ENCODE results near the gene KCNIP2. TPM values are rescaled to one million over a fixed set of nuclear protein-coding genes. Genes with fewer than 3 reads are reported as not detected.

Gene KCNIP2
- polyA plus RNA-seq (2012; ENCODE audit: insufficient read depth, insufficient read length, low read depth), result 5.0 TPM

DNA sequence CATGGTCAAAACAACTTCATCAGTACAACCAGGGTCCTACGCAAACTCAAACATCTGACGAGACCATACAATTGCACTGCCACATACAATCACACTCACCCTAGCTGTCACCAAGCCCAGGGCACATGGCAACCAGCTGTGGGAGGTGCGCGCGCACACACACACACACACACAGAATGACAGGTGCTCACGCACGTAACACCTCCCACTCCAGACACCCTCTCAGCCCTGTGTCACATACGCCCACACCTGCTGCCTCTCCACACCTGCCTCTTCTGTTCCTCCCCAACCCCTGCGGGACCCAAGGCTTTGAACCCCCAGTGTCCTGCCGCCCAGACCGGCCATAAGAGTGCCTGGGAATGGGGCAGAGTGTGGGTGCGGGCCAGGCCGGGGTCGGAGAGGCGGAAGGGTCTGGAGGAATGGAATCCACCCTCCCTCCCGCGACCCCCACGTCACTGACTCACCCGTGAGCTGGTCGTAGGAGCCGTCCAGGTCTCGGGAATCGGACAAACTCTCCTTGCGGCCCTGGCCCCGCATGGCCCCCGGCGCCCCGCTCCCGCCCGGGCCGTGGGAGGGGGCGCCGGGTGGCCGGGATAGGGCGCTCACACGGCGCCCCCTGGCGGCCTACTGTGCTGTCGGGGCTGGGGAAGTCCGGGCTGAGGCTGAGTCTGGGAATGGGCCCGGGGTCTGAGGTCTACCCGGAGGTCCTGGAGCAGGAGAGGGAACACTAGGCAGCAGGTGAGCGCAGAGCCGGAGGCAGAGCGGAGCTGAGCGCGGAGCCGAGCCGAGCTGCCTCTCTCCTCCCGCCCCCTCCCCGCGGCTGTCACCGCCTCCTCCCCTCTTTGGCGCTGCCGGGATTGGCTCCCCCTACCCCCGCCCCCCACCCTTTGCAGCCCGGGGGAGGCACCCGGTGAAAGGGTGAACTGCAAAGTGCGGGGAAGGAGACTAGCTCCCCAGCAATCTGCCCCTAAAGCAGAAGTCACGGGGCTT, at the start of gene KCNIP2:
KCNIP2 (minus strand) TSS at position 769 of the 990 bp plus-strand sequence; CDS start at position 537, 232 bp downstream.
- Histone ChIP-seq H3K9me3 (no peaks in the 10 kb centered on the region), H3K36me3 (no peaks in the 10 kb centered on the region), H3K27me3 (no peaks in the 10 kb centered on the region), H3K4me1 (peaks cover 3% of the 10 kb centered on the region), H3K4me3 (ENCODE audit: low read depth, low read length) (peak within 1 kb of the TSS; percentile 54)
- TF ChIP-seq, protein P1, sequence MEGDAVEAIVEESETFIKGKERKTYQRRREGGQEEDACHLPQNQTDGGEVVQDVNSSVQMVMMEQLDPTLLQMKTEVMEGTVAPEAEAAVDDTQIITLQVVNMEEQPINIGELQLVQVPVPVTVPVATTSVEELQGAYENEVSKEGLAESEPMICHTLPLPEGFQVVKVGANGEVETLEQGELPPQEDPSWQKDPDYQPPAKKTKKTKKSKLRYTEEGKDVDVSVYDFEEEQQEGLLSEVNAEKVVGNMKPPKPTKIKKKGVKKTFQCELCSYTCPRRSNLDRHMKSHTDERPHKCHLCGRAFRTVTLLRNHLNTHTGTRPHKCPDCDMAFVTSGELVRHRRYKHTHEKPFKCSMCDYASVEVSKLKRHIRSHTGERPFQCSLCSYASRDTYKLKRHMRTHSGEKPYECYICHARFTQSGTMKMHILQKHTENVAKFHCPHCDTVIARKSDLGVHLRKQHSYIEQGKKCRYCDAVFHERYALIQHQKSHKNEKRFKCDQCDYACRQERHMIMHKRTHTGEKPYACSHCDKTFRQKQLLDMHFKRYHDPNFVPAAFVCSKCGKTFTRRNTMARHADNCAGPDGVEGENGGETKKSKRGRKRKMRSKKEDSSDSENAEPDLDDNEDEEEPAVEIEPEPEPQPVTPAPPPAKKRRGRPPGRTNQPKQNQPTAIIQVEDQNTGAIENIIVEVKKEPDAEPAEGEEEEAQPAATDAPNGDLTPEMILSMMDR (IDR thresholded peaks at IDR 0.05; ENCODE audit: low read depth, low read length), result peak; percentile 63
- DNase-seq, result peak; percentile 74

DNA sequence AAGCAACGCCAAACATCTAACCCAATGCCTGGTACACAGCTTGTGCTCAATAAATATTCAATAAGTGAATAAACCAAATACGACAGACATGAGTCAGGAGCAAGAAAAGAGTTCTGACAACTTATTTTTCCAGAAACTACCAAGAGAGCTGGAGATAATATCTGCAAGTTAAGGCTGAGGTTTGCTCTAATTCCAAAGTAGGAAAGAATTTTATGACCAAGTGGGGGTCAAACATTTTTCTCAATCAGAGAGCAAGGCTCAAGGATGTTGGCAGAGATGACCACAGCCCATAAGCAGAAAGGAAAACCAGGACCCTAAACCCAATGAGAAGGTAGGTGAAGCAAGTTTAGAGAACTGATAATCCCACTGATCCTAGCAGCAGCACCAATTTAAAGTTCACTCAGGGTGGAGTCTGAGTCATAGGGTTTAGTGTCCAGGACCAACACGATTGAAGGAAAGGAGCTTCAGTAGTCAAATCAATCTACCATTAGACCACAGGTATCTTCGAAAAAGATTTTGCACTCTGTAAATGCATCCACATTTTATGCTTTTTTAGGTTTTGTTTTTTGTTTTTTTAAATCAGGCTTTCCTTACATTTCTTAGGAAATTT, 49.3 kb upstream of the KCNIP2 start:
- Histone ChIP-seq H3K27me3 (no peaks in the 10 kb centered on the region), H3K4me1 (no peaks in the 10 kb centered on the region), H3K36me3 (no peaks in the 10 kb centered on the region), H3K9me3 (no peaks in the 10 kb centered on the region), H3K4me3 (ENCODE audit: low read depth, low read length) (no peak overlapping the region)
- TF ChIP-seq, protein P1 (IDR thresholded peaks at IDR 0.05; ENCODE audit: low read depth, low read length), result no peak
- DNase-seq, result no peak

DNA sequence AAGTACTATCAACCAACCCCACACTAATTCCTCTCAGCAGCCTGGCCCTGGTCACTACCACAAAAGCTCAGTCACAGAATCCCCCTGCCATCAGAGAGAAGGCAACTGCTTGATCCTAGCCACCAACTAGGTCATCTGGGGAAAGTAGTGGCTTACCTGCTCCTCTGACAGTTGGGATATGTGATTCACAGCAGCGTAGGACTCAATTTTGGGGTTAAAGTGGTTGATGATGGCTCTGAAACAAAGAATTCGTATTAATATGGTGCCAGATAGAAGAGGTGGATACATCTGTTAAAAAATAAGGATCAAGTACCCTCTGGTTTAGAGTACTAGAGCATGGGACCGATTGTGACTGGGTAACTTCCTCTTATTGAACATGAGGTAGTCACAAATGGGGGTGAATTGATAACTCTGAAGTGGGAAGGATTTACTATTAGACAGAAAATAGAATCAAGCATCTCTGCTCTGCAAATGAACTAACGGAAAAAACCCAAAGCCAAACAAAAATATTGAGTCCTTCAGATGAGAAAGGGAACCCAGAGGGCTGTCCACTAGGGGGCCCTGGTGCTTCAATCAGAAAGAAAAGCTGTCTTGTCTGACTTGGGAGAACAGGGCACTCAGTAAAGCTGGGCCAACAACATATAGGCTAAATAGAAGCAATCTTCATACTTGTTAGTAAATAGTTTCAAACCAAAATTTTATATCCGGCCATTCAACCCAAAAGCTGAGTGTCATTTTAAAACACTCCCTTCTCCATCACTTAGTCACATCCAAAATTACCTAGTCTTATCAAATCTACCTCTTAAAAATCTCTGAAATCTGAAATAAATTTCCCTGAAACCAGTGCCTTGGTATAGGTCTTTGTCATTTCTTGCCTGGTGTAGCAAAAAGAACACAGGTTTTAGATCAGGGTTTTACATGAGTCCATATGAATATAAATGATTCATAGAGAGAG, 45.9 kb upstream of the KCNIP2 start:
- Histone ChIP-seq H3K9me3 (no peaks in the 10 kb centered on the region), H3K36me3 (no peaks in the 10 kb centered on the region), H3K4me3 (ENCODE audit: low read depth, low read length) (no peak overlapping the region), H3K4me1 (no peaks in the 10 kb centered on the region), H3K27me3 (no peaks in the 10 kb centered on the region)
- peak; percentile 82 for DNase-seq
- TF ChIP-seq, protein P1 (IDR thresholded peaks at IDR 0.05; ENCODE audit: low read depth, low read length), result peak; percentile 95

DNA sequence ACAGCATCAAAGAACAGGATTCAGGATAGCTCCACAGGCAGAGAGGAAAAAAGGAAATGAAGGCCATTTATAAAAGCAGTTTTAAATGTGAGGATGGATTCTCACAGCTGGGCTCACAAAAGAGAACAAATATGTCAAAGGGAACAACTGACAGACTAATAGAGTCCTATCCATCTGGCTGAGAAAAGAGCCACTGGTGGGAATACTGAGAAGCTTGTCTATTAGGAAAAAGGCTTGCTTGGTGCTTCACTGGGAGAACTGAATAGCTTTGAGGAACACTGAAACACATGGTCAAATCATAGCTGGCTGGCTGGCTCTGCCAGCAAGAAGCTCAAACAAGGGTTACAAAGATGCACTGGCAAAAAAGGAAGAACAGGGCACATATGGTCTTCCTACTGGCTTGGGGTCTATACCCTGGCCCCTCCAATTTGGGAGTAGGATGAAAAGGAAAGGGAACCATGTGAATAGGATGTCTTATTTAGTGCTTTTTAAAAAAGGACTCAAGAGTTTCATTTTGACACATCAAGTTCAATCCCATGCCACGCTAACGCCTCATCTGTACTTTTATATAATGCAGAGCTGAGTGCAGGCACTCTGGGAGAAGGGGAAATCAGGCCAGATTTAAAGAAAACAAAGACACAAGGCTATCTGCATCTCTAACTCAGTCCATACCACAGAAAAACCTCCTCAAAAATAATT, 44.8 kb upstream of the KCNIP2 start:
- no peaks in the 10 kb centered on the region for H3K27me3 ChIP-seq
- DNase-seq, result no peak

DNA sequence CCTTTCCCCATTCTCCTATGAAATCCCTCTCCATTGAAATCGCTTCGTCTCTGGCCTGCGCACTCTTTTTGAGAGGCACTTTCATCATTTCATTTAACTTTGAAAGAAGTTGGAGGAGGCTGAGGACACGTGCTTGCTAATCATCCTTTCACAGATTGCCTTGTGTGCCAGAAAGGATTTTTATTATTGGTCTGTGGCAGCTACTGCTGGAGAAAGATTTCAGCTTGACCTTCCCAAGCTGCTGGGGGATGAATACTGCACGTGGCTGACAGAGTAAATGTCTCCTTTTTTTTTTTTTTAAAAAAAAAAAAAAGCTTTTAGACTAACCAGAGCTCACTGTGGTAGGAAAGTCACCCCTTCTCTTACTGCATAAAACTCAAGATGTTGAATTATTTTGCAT, 44.2 kb upstream of the KCNIP2 start:
- no peak for DNase-seq
- Histone ChIP-seq H3K4me1 (no peaks in the 10 kb centered on the region), H3K4me3 (ENCODE audit: low read depth, low read length) (no peak overlapping the region), H3K36me3 (no peaks in the 10 kb centered on the region), H3K9me3 (no peaks in the 10 kb centered on the region), H3K27me3 (no peaks in the 10 kb centered on the region)
- TF ChIP-seq, protein P1 (IDR thresholded peaks at IDR 0.05; ENCODE audit: low read depth, low read length), result no peak

More for the DNA sequence above, 44.8 kb upstream of the KCNIP2 start:
- Histone ChIP-seq H3K4me3 (ENCODE audit: low read depth, low read length) (no peak overlapping the region), H3K4me1 (no peaks in the 10 kb centered on the region), H3K9me3 (no peaks in the 10 kb centered on the region), H3K36me3 (no peaks in the 10 kb centered on the region)
- TF ChIP-seq, protein P1 (IDR thresholded peaks at IDR 0.05; ENCODE audit: low read depth, low read length), result no peak
